HK-2 (cell line): Measurements from ENCODE around the gene GJC2.

Experiments used
- DNase-seq: peaks from one replicate; pipeline ENCODE4 v3.0.0-alpha.2; 2018; ENCODE audit not compliant: unreplicated experiment

GJC2 gene

DNA sequence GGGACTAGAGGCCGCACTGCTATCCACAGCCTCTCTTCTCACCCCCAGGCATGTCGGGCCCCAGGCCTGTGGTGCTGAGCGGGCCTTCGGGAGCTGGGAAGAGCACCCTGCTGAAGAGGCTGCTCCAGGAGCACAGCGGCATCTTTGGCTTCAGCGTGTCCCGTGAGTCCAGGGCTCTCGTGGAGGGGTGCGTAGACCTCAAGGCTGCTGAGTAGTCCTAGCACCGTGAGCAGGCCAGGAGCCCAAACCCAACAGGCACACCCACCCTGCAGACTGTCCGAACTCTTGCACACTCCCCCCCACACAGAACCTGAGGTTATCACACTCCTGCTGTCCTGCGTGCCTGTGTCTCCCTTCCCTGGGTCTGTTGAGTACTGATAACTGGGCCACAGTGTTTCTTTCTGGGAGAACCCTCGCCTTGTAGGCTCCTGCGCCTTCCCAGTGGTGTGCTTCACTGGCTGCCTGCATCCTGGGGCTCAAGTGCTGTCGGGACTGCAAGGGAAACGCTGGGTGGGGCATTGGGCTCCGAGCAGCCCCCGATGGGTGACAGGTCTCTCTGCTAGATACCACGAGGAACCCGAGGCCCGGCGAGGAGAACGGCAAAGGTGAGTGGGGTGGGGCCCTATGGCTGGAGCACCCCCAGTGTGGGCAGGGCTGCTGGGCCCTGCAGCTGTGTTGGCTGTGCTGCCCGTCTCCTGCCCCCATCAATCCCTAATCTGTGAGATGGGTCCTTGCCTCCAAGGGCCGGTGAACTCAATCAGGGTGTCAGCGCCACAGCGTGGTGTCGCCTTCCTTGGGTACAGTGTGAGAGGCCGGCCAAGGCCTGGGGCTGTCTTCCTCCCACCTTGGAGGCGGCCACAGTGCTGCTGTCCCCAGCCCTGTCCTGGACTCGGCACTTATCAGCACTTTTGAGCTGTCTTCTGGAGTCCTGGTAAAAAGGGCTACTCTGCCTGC is 4.0 kb upstream of the GJC2 start:
- DNase-seq, result no peak

DNA sequence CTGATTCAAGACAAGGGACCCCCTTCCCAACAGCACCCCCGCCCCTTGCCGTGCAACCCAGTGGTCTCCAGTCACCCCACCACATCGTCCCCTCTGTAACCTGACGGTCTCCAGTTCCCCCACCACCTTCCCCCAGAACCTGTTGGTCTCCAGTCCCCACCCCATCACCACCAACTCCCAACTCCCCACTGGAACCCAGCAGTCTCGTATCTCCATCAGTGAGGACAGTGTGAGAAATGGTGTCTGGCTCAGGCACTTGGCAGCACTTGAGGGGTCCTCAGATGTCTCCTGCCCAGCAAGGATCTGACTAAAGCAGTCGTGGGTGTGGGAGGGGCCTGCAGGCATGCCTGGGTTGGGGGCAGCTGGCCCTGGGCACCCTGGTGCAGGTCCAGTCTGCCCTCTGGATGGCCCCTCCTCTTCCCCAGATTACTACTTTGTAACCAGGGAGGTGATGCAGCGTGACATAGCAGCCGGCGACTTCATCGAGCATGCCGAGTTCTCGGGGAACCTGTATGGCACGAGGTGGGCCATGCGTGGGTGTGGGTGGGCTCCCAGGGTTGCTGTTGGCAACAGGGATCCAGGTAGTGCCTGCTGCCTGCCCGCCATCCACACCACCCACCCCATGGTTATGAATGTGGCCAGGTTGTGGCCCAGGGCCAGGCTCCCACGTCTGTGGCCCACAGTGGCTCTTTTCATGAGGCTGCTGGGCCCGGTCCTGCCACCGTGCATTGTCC is 3.1 kb upstream of the GJC2 start:
- DNase-seq, result no peak

DNA sequence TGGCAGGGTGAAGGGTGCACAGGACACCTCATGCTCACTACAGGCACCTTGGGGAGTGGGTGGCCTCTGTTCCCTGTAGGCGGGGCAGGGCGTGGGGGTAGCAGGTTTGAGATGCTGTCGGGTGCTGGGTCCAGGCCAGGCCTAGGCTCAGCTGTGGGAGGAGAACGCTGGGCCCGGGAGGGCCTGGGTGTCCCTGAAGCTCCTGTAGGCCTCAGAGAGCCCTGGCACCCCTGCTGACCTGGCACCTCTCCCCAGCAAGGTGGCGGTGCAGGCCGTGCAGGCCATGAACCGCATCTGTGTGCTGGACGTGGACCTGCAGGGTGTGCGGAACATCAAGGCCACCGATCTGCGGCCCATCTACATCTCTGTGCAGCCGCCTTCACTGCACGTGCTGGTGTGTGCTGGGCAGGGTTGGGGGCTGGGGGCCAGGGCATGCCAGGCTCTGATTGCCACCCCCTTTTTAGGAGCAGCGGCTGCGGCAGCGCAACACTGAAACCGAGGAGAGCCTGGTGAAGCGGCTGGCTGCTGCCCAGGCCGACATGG is 2.5 kb upstream of the GJC2 start:
- no peak for DNase-seq

DNA sequence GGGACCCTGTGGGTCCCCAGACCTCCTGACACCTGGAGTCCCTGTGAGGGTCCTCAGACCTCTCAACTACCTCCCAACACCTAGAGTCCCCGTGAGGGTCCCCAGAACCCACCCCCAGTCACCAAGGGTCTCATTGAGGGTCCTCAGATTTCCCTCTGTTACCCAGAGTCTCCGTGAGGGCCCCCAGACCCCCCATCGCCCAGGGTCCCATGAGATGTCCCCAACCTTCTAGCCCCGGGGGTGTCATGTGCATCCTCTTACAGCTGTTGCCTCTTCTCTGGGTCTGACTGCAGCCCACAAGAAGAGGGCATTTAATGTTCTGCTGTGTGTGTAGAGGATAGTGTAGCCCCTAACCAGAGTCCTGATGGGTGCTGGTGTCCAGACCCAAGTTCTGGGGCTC is 2.0 kb upstream of the GJC2 start:
- no peak for DNase-seq

DNA sequence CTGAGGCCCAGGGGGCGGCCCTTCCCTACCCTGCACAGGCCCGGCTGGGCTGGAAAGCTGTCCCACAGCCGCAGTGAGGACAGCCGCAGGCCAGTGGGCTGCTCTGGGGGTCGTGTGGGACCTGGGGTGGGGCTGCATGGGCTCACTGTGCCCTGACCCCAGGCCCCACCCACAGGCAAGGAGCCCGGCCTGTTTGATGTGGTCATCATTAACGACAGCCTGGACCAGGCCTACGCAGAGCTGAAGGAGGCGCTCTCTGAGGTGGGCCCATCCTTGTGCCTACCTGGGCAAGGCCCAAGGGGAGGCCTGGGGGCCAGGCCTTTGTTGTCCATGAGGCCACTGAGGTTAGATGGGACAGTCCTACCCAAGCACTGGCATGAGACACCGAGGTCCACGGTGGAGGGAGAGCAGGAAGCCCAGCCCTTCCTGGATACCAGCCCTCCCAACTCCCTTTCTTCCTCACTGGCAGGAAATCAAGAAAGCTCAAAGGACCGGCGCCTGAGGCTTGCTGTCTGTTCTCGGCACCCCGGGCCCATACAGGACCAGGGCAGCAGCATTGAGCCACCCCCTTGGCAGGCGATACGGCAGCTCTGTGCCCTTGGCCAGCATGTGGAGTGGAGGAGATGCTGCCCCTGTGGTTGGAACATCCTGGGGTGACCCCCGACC is 1.4 kb upstream of the GJC2 start:
- no peak for DNase-seq

DNA sequence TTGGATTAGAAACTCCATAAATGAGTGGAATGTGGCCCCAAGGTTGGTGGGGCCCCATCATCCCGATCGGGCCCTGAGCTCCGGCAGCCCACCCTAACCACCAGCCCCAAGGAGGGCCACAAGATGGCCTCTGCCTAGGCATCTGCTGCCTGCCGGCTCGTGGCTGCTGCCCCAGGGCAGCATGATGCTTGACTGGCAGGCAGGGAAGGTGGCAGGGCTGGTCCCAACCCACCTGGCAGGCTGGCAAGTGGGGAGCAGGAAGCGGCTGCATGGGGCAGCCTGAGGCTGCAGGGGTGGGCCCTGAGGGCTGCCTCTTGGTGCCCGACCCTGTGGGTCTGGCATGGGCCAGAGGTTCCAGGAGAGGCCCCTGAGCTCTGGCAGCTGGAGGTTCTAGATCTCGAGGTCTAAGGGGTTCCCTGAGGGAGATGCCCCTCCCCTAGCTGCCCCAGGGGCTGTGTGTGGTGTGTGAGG is 760 bp upstream of the GJC2 start:
- DNase-seq, result no peak

DNA sequence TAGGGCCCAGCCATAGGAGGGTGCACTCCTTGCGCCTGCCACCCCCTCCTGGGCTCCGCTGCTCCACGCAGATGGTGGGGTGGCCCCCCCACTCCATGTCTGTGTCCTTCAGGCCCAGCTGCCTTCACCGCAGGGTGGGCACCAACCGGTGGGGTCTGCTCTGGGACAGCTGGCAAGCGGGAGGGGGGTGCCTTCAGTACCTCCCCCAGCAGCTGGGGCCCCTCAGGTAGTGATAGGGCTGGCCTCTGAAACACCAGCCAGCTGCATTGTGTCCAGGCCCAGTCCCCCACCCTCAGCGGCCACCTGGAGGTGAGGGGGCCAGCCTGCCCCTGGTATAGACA is 360 bp downstream of the GJC2 start:
- no peak for DNase-seq

DNA sequence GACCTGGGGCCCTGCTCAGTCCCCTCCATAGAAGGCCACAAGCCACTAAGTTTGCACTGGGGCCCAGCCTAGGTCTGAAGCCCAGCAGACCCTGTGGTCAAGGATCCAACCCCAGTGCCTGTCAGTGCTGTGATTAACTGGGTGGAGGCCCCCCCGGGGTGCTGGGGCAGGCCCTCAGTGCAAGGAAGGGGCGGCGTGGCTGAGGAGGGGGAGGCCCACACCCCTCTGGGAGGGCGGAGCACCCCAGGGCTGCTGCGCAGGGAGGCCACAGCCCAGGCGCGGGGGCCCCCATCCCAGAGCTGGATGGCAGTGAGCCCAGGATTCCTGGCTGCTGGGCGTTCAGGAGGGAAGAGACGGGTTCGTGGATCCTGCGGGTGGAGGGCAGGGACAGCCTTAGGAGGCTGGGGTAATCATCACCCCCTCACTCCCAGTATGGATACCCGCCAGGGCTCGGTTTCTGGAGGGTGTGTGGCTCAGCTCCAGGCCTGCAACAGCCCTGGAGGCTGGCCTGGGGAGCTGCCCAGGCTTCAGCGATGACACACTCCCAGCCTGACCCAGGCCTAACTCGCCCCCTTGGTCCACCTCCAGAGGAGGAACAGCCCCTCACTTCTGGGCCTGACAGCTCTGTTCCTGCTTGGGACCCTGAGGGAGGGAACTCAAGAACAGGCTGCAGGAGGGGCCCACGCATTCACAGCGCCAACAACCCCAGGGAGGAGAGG is 890 bp downstream of the GJC2 start:
- no peak for DNase-seq

DNA sequence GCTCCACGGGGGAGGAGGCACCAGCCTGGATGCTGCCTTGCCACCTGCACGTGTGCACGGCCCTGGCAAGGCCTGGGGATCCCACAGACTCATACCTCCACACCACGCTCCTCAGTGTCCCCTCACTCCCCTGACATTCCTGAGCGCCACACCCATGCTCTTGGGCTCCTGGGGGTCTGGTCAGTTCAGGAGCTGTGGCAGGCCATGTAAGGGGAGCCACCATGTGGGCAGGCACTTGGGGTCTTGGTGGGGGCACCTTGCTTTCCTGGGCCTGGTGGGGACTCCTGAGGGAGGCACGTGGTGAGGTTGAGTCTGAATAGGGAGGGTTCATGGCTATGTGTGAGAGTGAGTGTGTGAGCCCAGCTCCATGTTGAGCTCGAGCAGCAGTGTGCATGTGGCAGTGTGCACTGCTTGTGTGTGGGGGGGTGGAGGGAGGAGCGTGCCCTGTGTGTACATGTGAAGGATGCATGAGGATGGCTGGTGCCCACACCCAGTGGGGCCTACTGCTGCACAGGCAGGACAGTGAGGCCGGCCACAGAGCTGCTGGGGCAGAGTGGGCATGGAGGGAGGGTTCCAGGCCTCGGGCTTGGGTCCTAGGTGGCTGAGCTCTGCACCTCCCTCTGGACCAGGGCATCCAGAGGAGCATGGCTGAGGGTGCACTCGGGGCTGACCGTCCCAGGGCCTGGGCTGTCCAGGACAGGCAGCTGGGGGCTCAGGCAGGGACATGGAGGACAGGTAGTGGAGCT is 1.6 kb downstream of the GJC2 start:
- DNase-seq, result no peak

DNA sequence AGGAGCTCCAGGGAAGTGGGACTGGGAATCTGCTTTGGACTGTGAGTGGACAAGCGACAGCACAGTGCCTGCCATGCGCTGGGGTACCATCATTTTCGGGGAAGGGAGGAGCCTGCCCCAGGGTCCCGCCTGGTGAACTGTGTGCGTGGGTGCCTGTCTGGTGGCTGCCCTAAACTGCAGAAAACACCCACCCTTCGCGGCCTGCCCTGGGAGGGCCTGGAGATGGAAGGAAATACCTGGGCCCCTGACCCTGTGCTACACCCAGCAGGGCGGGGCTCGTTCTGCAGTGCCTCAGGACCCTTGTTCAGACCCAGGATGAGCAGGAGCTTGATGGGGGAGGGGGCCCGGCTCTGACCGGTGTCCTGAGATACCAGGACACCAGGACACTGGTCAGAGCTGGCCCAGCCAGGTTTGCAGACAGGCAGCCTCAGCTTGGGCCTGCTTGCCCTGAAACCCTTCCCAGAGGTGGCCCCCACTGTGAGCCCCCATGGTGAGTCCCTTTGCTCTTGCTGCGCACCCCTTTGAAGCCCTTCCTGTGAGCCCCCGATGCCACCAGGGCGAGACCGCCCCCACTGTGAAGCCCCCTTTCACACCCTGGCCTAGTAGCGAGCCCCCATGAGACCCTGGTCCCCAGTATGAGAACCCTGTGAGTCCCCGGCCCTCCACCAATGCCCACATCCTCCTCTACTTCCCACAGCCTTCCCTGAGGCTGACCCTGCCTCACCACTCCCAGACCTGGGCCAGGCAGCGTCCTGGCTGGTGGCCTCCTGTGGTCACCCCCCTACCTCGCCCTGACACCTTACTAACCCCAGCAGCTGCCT is 2.6 kb downstream of the GJC2 start:
- DNase-seq, result no peak

DNA sequence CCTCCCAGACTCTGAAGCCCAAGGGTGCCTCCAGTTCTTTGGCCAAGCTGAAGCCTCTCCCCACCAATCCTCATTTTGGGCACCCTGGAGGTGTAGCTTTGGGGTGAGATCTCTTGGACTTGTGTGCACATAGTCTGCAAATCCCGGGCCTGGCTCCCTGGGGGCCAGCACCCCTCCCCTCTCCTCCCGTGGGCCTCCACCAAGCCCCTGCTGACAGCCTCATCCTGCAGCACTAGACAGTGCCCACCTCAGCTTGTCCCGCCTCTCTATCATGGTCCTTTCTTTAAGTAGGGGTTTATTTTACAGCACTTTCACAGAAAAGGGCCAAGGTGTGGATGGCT is 3.2 kb downstream of the GJC2 start:
- no peak for DNase-seq

DNA sequence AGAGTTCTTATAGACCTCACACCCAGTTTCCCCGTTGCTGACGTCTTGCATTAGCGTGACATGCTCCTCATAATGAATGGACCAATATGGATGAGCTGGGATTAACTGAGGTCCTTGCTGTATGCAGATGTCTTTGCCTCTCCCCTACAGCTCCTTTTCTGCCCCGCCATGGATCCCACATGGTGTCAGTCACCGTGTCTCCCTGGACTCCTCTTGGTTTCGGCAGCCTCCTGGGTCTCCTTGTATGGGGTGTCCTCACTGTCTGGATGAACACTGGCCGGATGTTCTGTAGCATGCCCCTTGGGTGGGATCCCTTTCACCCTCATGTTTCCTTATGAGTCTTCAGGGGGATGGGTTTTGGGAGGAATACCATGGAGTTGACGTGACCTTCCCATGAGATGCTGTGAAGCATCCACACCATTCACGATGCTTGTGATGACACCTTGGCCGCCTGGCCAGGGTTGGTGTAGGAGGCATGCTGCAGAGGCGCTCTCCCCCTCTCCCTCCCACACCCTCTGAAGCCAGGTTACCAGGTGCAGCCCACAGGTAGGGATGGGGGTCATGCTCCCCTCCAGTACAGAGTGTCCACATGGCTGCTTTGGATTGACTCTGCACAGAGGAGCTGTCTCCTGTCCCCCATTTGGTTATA is 4.4 kb downstream of the GJC2 start:
- DNase-seq, result no peak

DNA sequence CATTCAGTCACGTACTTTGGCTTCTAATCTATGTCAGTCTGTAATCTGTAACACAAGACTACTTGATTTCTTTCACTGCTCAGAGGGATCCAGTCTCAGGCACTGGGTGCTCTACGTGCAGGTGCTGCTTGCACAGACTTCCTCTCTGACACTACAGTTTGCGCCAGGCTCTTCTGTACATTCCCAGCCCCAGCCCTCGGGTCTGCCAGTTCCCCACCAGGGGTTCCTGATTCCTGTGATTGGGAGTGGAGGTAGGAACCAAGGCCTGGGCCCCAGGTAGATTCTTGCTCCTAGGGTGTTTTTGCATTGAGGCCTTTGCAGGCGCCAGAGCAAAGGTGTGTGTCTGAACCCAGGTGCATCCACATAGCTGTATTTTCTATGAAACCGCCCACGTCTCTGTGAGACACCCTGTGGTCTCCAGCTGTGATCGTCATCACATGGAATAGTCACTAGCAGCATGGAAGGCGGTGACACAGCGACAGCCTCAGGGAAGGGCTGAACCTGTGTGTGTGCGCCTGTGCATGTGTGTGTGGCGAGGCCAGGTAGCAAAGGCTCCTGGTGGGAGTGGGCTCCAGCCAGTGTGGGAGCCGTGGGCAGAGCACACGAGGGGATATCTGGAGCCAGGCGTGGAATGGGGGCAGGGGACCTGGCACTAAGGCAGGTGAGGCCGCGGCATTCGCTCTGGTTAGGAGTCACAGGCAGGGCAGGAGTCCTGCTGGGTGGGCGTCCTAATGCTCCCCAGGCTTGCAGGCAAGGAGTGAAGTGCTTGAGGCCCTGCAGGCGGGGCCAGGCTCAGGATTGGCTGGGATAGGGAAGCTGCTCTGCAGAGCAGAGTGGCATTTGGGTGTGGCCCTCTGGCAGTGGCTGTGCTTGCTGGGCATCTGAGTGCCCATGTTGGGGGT is 5.2 kb downstream of the GJC2 start:
- no peak for DNase-seq

DNA sequence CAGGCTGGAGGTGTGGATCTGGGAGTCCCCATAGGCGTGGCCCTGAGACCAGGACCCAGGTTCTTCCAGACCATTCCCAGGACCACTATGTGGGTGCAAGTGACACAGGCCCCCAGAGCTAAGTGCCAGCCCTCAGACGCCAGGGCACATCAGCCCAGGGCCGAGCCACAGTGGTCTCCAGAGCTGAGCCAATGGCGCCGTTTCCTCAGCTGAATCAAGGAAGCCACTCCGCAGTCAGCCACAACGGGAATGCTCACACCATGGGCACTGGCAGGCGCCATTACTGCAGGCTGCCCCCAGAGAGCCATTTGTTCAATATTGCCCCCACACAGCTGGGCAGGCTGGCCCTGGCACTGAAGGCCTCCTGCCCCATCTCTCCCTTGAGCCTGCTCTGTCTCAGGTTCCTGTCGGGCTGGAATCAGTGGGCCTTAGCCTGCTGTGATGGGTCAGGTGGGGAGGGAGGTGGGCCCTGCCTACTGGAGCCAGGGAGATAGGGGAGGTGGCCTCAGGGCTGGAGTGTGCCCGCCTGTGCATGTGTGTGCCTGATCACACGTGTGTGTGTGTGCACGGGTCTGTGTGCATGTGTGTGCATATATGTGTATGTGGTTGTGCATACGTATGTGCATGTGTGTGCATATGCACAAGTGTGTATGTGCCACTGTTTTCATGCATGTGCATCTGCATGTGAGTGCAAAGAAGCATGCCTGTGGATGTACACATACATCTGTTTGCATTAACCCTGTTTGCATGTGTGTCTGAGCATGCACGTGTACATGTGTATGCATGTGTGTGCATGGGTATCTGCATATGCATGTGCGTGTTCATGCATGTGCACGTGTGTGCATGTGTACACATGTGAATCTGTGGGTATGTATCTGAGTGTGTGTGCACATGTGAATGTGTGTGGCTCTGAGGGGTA is 6.1 kb downstream of the GJC2 start:
- no peak for DNase-seq

DNA sequence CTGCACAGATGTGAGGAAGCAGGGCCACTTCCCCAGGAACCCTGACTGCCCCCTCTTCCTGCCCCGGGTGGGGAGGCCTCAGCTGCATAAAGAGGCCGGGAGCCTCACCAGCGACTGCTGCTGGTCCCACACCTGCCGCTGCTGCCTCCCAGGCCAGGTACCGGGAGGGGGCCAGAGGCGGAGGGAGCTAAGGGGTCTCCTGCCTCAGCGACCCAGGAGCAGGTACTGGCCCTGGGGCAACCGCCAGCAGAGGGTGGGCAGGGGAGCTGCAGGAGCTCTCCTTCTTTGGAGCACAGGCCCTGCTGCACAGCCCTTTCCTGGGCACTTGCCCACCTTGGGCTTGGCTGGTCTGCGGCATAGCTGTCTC is 6.8 kb downstream of the GJC2 start:
- no peak for DNase-seq

DNA sequence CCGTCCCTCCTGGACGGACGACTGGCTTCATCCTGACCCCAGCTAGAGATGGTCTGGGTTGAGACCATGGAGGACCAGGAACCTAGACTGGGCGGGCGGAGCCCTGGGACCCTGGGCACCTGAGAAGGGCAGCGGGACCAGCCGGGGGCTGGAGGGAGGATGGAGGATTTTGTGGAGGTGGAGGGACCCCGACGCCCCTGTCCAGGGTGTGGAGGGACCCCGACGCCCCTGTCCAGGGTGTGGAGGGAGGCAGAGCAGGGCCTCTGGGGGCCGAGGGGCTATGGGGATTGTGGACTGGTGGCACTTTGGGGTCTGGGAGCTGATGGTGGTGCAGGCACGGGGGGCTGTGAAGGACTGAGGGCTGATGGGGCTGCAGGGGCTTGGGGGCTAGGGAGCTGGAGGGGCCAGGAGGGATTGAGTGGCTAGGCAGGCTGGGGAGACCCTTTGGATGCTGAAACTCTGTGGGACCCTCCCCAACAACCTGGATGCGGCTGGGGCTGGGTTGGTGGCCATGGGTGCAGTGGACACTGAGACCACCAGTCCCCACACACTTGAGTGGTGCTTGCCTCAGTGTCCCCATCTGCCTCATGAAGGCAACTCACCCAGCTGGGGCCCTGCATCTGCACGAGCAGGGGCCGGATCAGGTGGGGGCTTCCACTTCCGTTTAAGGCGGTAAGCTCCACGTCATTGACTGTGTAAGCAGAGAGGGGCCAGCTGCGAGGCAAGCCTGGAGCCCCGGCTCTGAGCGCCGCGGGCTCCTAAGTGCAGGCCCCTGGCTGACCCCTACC is 7.4 kb downstream of the GJC2 start:
- no peak for DNase-seq

DNA sequence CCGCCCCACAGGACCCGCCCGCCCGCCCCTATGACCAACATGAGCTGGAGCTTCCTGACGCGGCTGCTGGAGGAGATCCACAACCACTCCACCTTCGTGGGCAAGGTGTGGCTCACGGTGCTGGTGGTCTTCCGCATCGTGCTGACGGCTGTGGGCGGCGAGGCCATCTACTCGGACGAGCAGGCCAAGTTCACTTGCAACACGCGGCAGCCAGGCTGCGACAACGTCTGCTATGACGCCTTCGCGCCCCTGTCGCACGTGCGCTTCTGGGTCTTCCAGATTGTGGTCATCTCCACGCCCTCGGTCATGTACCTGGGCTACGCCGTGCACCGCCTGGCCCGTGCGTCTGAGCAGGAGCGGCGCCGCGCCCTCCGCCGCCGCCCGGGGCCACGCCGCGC is 8.0 kb downstream of the GJC2 start:
- no peak for DNase-seq
